GM19025 (cell line): Measurements from ENCODE around the gene RHBDD1.

ENCODE experiments used
- ATAC-seq: cut with Tn5 transposase; IDR thresholded peaks from one replicate; pipeline ENCODE4 v1.9.1; 2021; ENCODE audit warnings: mild to moderate bottlenecking, low read depth, moderate library complexity; ENCODE audit not compliant: unreplicated experiment

Gene RHBDD1, protein sequence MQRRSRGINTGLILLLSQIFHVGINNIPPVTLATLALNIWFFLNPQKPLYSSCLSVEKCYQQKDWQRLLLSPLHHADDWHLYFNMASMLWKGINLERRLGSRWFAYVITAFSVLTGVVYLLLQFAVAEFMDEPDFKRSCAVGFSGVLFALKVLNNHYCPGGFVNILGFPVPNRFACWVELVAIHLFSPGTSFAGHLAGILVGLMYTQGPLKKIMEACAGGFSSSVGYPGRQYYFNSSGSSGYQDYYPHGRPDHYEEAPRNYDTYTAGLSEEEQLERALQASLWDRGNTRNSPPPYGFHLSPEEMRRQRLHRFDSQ

GRCh38 chr2:226835796-226836547 lies at the start of gene RHBDD1:
TSS of gene RHBDD1 (plus strand) at chr2:226836054. CDS start at chr2:226864694, 28,640 bp downstream.
- ATAC-seq: peak; percentile 82

DNA sequence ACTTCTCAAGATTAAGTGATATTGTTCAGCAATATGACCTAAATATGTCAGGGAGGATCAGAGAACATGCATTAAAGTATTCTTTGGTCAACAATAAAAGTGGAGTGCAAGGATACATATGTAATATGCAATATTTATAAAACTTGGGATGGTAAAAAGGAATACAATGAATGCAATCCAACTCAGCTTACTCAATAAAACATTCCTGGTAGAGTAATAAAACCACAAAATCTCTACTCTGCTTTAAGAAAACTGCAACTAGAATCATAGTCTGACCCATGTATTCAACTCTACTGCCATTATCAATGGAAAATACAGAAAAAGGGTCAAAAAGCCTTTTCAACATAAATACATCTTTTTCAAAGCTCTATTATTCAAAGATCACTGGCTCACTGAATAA lies 47.8 kb upstream of the RHBDD1 start:
- ATAC-seq: no peak

DNA sequence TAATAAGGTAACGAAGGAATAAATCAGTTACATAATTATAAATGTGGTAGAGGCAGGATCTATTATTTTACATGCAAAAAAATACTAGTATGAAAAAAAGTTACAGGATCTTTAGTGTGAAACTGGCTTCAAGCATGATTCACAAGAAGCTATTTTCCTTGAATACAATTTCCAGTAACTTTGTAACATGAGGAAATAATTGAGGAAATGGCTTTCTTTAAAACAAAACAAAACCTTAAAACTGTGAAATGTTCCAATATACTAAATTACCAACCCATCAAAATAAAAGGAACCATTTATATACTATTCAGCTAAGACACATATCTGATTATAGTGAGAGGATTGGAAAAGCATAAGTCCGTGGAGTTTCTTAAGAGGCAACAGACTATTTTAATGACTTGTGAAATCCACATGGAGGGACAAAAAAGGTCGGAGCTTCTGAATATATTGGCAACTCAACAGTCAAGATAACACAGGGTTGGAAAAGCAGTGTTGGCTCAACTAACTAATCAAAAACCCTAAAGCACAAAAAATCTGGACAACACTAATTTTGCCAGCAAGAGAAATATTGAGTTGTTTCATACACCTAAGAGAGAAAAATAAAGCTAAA lies 46.9 kb upstream of the RHBDD1 start:
- ATAC-seq: no peak

DNA sequence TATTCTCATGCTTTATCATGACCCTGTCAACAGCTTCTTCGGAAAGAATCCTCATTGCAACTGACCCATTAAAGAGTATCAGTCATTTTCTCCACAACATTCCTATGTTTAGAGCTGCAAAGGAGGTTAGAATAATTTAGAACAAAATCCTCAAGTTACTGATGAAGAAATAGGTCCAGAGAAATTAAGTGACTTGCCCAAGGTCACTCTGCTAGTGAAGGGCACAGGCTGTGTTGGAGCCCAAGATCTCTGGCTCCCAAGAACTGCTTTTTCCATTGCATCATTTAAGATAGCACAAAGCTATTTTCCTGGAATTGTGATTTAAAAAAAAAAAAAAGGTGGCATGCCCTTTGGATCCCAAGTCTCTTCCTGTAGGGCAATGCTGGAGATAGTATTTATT lies 45.8 kb upstream of the RHBDD1 start:
- no peak for ATAC-seq

GRCh38 chr2:226790431-226790830 lies 45.4 kb upstream of the RHBDD1 start:
- no peak for ATAC-seq

DNA sequence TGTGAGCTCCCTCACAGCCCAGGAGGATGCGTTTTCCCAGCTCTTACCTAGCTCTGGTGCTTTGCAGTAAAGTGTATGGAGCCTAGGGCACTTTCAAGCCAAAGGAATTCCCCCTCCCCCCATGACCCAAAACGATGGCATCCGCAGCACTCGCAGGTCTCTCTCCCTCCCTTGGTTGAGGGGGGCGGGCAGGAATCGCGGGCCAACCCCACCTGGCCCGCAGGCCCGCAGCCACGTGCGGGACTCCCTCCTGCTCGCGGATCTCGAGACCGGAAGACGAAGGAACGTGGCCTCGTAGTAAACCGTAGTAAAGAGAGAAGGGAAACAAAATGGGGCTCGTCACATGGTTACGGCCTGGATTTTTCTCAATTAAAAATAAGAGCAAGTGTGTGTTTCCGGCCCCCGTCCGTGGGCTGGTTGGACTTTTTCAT lies 44.8 kb upstream of the RHBDD1 start:
- ATAC-seq: peak; percentile 46

GRCh38 chr2:226791487-226792081 lies 44.3 kb upstream of the RHBDD1 start:
- peak; percentile 99 for ATAC-seq

DNA sequence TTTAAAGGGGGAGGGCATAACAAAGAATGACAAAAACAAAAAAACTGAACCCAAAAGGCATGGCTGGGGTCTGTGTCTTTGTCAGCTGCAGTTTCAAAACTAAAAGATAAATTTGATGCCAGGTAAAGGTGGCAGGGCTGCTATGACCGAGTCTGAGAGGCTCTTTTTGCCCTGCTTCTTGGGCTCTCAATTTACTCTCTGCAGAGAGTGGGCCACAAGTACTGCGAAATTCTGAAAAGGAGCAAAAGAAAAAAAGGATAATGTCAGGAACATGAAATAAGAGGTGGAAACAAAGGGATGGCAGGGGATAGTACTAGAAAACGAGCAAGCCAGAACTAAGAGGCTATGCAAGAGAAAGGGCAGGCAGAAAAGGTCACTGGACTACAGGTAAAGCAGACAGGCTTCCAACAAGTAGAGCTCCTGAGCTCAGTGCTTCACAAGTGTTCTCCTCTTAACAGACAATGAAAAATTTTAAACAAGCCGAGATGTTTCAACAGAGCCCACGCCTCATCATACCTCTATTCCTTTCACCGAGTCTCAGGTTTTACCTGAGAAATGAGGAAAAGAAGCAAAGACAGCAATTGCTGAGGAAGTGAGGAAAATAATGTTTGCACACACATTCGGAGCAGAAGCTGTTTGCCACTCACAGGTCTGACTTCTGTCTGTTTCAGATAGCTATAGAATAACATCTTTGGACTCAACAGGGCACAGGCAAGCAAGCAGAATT lies 43.5 kb upstream of the RHBDD1 start:
- ATAC-seq: no peak

DNA sequence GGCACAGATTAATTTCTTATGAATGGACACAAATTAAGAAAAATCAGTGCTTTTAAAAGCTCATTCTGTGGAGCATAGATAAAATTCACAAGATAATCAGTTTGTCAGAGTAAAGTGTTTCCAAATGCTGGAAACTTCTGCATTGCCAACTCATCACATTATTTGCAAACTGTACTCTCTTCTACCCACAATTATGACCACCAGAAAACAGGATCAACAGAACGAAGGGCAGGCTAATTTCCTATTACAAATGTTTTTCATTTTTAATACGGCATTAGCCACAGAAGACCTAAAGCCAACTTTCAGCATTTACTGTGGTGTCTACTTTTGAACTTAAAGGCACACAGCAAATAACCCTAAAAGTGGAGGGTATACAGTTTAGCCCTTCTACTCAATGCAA lies 42.2 kb upstream of the RHBDD1 start:
- no peak for ATAC-seq

DNA sequence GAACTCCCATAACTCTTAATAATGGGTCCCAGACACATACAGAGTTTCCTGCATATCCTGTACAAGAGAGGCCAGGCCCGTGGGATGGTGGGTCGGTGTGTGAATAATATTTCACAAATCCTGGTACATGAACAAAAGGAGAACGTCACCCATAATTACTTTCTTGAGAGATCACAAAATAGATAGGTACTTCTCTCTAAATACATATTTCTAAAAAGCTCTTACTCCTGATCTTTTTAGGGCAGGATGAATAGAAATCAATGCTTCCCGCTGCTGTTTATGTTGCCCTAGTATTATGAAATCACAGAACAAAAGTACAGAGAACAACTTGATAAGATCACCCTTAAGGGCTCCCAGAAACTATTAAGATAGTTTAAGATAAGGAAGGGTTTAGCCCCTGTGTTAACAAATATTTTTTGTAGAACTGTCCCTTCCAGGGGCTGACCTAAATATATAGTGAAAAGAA lies 41.6 kb upstream of the RHBDD1 start:
- ATAC-seq: no peak

- ATAC-seq: no peak
Measured at GRCh38 chr2:226794751-226795171, 41.1 kb upstream of the RHBDD1 start.

GRCh38 chr2:226795281-226796011 lies 40.4 kb upstream of the RHBDD1 start:
- no peak for ATAC-seq

DNA sequence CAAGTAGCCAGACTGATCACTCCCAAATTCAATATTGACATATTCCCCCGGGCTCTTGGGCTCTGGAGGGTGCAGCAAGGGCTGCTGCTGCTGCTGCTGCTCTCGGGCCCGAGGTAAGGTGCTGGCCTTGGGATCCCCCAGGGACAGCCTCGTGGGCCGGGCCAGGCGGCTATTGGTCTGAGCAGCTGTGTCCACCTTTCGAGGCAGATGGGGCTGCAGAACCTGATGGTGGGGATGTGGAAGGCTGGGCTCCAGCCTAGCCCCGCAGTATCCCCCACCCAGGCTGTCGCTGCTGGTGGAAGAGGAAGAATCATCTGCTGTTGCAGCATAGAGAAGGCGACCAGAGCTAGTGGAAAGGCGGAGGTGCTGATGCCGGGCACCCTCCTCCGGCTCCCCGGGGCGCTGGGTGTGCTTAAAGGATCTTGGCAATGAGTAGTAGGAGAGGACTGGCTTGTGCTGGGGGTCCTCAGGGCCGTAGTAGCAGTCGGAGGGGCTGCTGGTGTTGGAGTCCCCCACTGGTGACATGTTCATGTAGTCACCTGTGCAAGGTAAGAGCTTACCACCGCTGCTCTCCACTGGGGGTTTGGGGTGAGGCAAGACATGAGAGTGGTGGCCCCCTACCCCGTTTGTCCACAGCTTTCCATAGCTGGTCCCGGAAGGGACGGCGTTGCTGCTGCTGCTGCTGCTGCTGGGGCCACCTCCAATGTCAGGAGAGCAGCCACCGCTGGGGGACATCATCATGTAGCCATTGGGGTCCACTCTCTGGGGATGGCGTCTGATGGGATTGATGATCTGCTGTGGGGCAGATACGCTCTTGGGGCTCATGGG lies 39.6 kb upstream of the RHBDD1 start:
- no peak for ATAC-seq

GRCh38 chr2:226796840-226797288 lies 39.0 kb upstream of the RHBDD1 start:
- no peak for ATAC-seq

DNA sequence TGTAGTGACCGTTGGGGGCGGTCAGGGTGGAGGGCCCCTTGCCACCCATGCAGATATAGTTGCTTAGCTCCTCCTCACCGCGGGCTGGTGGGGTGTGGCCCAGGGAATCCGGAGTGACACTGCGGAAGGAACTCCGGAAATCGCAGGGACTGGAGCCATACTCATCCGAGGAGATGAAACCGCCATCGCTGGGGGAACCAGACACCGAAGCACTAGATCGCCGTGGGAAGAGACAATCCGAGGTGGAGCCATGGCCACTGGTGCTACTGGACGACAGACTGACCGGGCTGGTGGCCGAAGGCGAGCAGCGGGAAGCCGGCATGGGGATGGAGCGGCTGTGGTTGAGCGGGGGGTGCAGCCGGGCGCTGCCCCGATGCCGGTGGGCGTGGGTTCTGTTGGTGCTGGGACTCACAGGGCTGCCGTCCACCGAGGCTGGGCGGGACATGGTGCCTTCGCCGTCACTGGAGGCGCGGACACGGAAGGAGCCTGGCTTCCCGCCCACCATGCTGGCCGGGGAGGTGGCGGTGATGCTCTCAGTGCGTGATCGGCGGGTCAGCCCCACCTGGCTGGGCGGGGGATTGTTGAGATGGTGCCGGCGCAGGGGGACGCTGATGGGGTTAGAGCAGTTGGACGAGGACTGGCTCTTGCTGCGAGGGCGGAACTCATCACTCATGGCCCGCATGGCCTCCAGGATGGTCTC lies 38.4 kb upstream of the RHBDD1 start:
- no peak for ATAC-seq

DNA sequence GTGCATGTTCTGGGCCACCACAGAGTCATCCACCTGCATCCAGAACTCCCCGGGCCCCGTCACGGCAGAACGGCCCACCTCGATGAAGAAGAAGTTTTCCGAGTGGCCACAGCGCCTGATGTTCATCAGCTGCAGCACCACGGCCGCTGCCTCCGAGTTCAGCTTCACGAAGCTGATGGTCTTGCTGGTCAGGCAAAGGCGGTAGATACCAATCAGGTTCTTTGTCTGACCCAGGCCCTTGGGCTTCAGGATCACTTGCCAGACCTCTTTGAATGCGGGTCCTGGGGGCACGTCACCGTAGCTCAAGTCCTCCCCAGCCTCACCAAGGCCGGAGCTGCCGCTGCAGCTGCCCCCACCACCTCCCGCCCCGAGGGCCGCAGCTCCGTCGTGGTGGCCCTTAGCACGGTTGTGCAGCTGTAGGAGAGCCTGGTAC lies 37.8 kb upstream of the RHBDD1 start:
- ATAC-seq: no peak

- ATAC-seq: peak; percentile 19
Measured at GRCh38 chr2:226798422-226799210, 37.2 kb upstream of the RHBDD1 start.
